Measurements from ENCODE around the gene MEGF6. TPM values are rescaled to one million over a fixed set of nuclear protein-coding genes. Genes with fewer than 3 reads are reported as not detected.

The MEGF6 gene
- total and polyA plus RNA-seq, 9 of the 15 experiments (the other 6 are each of a cell fraction or from before 2014, with no cell fraction given), result 0.03 to 1.7 (median 0.24) TPM; not detected in 3

DNA sequence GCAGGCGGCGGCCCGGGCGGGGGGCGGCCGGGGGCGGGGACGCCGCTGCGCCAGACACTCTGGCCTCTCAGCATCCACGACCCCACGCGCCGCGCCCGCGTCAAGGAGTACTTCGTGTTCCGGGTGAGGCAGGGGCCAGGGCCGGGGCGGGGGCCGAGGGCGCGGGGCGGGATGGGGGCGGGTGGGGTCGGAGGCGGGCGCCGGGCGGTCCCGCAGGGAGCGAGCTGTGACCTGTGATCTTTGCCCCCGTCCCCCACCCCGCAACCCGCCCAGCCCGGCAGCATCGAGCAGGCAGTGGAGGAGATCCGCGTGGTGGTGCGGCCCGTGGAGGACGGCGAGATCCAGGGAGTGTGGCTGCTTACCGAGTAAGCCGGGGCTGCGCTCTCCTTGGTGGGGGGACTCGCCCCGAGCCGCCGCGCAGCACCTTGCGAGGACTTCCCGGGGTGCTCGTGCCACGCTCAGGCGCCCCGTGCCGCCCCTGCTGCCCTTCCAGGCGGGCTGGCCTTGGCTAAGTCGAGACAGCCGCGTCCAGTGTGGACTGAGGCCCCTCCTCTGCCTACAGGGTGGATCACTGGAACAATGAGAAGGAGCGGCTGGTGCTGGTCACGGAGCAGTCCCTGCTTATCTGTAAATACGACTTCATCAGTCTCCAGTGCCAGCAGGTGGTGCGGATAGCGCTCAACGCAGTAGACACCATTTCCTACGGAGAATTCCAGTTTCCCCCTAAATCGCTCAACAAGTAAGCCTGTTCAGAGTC lies 14.0 kb upstream of the MEGF6 start (continued):
- TF ChIP-seq GTF3C2 (IDR thresholded peaks at IDR 0.05; ENCODE audit: borderline replicate concordance, extremely low read depth, insufficient read length) (no peak), ELK3 (CRISPR knock-in tag; IDR thresholded peaks at IDR 0.05) (no peak), MTA3 (IDR thresholded peaks at IDR 0.05; ENCODE audit: borderline replicate concordance) (peak; percentile 71), ZFP1 (CRISPR knock-in tag; IDR thresholded peaks at IDR 0.05) (no peak), MTA1 (IDR thresholded peaks at IDR 0.05; ENCODE audit: borderline replicate concordance) (no peak), ZNF778 (CRISPR knock-in tag; IDR thresholded peaks at IDR 0.05) (no peak), TGIF2 (CRISPR knock-in tag; IDR thresholded peaks at IDR 0.05) (no peak), ZBTB34 (CRISPR knock-in tag; IDR thresholded peaks at IDR 0.05) (no peak), IRF2 (CRISPR knock-in tag; IDR thresholded peaks at IDR 0.05) (no peak), ZNF121 (CRISPR knock-in tag; conservative IDR thresholded peaks at IDR 0.05) (no peak), MAFK (IDR thresholded peaks at IDR 0.05; ENCODE audit: low read length) (no peak), ZEB2 (IDR thresholded peaks at IDR 0.05) (no peak), FOXK1 (CRISPR knock-in tag; IDR thresholded peaks at IDR 0.05; ENCODE audit: borderline replicate concordance) (no peak), NCOA4 (IDR thresholded peaks at IDR 0.05; ENCODE audit: partially characterized antibody) (no peak), CBX5 (IDR thresholded peaks at IDR 0.05; ENCODE audit: borderline replicate concordance, low read depth) (no peak), RBFOX2 (IDR thresholded peaks at IDR 0.05; ENCODE audit: low read depth, low read length) (peak; percentile 54; the same call in 1 of the 2 replicates), ZNF584 (CRISPR knock-in tag; IDR thresholded peaks at IDR 0.05; ENCODE audit: low read depth) (no peak), ZNF830 (CRISPR knock-in tag; IDR thresholded peaks at IDR 0.05) (no peak), ZNF354B (CRISPR knock-in tag; IDR thresholded peaks at IDR 0.05) (no peak), ZNF24 (IDR thresholded peaks at IDR 0.05) (no peak), CBX1 (IDR thresholded peaks at IDR 0.05; ENCODE audit: low read depth) (no peak), HLTF (IDR thresholded peaks at IDR 0.05) (no peak), KDM5B (IDR thresholded peaks at IDR 0.05; ENCODE audit: insufficient replicate concordance, low read depth, low read length) (no peak), STAT5A (IDR thresholded peaks at IDR 0.05; ENCODE audit: borderline replicate concordance, low read length) (peak; percentile 56; the same call in 1 of the 2 replicates), LCOR (CRISPR knock-in tag; IDR thresholded peaks at IDR 0.05) (no peak), MTA2 (IDR thresholded peaks at IDR 0.05; ENCODE audit: low read depth) (peak; percentile 59; the same call in 1 of the 2 replicates), PHF20 (IDR thresholded peaks at IDR 0.05; ENCODE audit: partially characterized antibody) (no peak)

Data from K562 (cell line).